K562 (cell line): Measurements from ENCODE around the gene POLR2L. TPM values are rescaled to one million over a fixed set of nuclear protein-coding genes. Genes with fewer than 3 reads are reported as not detected.
A peak's percentile ranks its signal among the peaks of the same experiment; 100 is the strongest.

Source experiments
- C11orf30 ChIP-seq: fragments of 450-650 bp; IDR thresholded peaks from 2 replicates; pipeline ENCODE4 v1.6.1; 2016; ENCODE audit warnings: low read depth, mild to moderate bottlenecking
- E2F6 ChIP-seq, 2 experiments: IDR thresholded peaks; 2 replicates each; pipeline ENCODE4 v1.6.1; 2011; ENCODE audit warnings: borderline replicate concordance in 1 of 2, control low read depth in 1 of 2, low read depth in 1 of 2, low read length in 1 of 2, mild to moderate bottlenecking in 1 of 2, mixed read lengths in 1 of 2, moderate library complexity in 1 of 2; ENCODE audit not compliant: insufficient read depth in 1 of 2, insufficient read length in 1 of 2, poor library complexity in 1 of 2, severe bottlenecking in 1 of 2; ENCODE audit errors: extremely low read depth in 1 of 2
- FOXP4 ChIP-seq: sonication (generic); formaldehyde crosslinking; IDR thresholded peaks from 2 replicates; pipeline ENCODE4 v1.8.0; 2022; ENCODE audit warnings: mild to moderate bottlenecking, missing genetic modification reagents, borderline replicate concordance
- GABPA ChIP-seq: fragments of 200-800 bp; sonication (Bioruptor generic); conservative IDR thresholded peaks from 2 replicates; pipeline ENCODE4 v1.6.1; 2016; ENCODE audit warnings: low read depth, missing genetic modification characterization, missing compliant biosample characterization
- KHSRP ChIP-seq: fragments of 450-650 bp; IDR thresholded peaks from 2 replicates; pipeline ENCODE4 v1.6.1; 2017
- LARP7 ChIP-seq: fragments of 450-650 bp; IDR thresholded peaks from 2 replicates; pipeline ENCODE4 v1.6.1; 2016
- MTA1 ChIP-seq: fragments of 450-650 bp; IDR thresholded peaks from 2 replicates; pipeline ENCODE4 v1.6.1; 2017; ENCODE audit warnings: borderline replicate concordance
- MTA2 ChIP-seq: fragments of 450-650 bp; IDR thresholded peaks from 2 replicates; pipeline ENCODE4 v1.6.1; 2016; ENCODE audit warnings: low read depth
- MTF1 ChIP-seq: fragments of 250-450 bp; sonication (Bioruptor Pico); IDR thresholded peaks from 2 replicates; pipeline ENCODE4 v1.9.0; 2021; ENCODE audit warnings: moderate library complexity, mild to moderate bottlenecking, inconsistent platforms, borderline replicate concordance
- MXD1 ChIP-seq: fragments of 250-450 bp; sonication (Bioruptor Pico); IDR thresholded peaks from 2 replicates; pipeline ENCODE4 v1.8.0; 2021; ENCODE audit warnings: borderline replicate concordance, mild to moderate bottlenecking, moderate library complexity; ENCODE audit not compliant: poor library complexity, severe bottlenecking
- NFXL1 ChIP-seq: fragments of 450-650 bp; formaldehyde crosslinking; IDR thresholded peaks from 2 replicates; pipeline ENCODE4 v1.4.0; 2021; ENCODE audit warnings: mild to moderate bottlenecking
- NFYB ChIP-seq: IDR thresholded peaks from 2 replicates; pipeline ENCODE4 v1.6.1; 2011; ENCODE audit warnings: mild to moderate bottlenecking, moderate library complexity; ENCODE audit not compliant: insufficient read length; ENCODE audit errors: extremely low read depth
- POLR3G ChIP-seq: IDR thresholded peaks from 2 replicates; pipeline ENCODE4 v1.6.1; 2011; ENCODE audit not compliant: insufficient read length, insufficient replicate concordance; ENCODE audit errors: extremely low read depth
- SAP30 ChIP-seq: fragments of 200-600 bp; sonication (generic); IDR thresholded peaks from 2 replicates; pipeline ENCODE4 v1.6.1; 2012; ENCODE audit warnings: borderline replicate concordance, low read depth, mild to moderate bottlenecking, moderate library complexity, low read length, control low read depth, inconsistent platforms; ENCODE audit not compliant: insufficient read depth, poor library complexity, severe bottlenecking
- SMC3 ChIP-seq: conservative IDR thresholded peaks from 2 replicates; pipeline ENCODE4 v1.6.1; 2011; ENCODE audit warnings: low read depth, low read length, improper control_type of control experiment; ENCODE audit not compliant: insufficient read depth
- TAF7 ChIP-seq: fragments of 450-650 bp; IDR thresholded peaks from 2 replicates; pipeline ENCODE4 v1.6.1; 2016; ENCODE audit warnings: missing genetic modification characterization, missing compliant biosample characterization
- ZC3H4 ChIP-seq: sonication (generic); formaldehyde crosslinking; IDR thresholded peaks from 2 replicates; pipeline ENCODE4 v1.9.0; 2021; ENCODE audit warnings: missing genetic modification reagents, borderline replicate concordance
- ZFP30 ChIP-seq: fragments of 250-450 bp; sonication (Bioruptor Pico); IDR thresholded peaks from 2 replicates; pipeline ENCODE4 v1.8.0; 2022; ENCODE audit warnings: moderate library complexity, mild to moderate bottlenecking, inconsistent platforms, borderline replicate concordance
- polyA plus RNA-seq, 8 experiments: library from polyadenylated mRNA; depleted of rRNA in 4 of 8; stranded (reverse) in 5 of 8; unstranded in 3 of 8; fragments of >200 nt; fragmentation: Nextera tagmentation in 2 of 8; fragmentation: Illumina TruSeq in 1 of 8; extraction: Ambion mirVana in 2 of 8; extraction: Trizol in 1 of 8; gene quantifications; 2 replicates each; pipeline versions ENCODE4 v1.2.1 to v1.2.3, GENCODE V29; 2011 to 2014; ENCODE audit warnings: inconsistent platforms in 1 of 8, missing spikeins in 1 of 8
- total RNA-seq, 7 experiments: library from RNA; depleted of rRNA in 6 of 7; stranded (reverse); fragments of >200 nt in 6 of 7; fragmentation: Illumina TruSeq in 2 of 7; extraction: Trizol in 2 of 7; gene quantifications; 2 replicates each; pipeline versions ENCODE4 v1.2.1 to v1.2.3, GENCODE V29; 2011 to 2021; ENCODE audit warnings: low replicate concordance in 1 of 7

Gene POLR2L
- total and polyA plus RNA-seq, 9 of the 15 experiments (the other 6 are each of a cell fraction or from before 2014, with no cell fraction given), result 38.3 to 688 (median 108) TPM

- TF ChIP-seq MXD1 (peak; percentile 73), TAF7 (tag) (peak; percentile 42; the same call in 1 of the 2 replicates), MTF1 (CRISPR knock-in tag) (no peak), MTA1 (peak; percentile 99), SMC3 (0 out of 2 replicates have a peak, but pooled peaks have one; percentile 6), SAP30 (peak; percentile 86), POLR3G (no peak), FOXP4 (CRISPR knock-in tag) (peak; percentile 87), C11orf30 (peak; percentile 95), NFXL1 (CRISPR knock-in tag) (no peak), ZC3H4 (CRISPR knock-in tag) (no peak; the same call in 1 of the 2 replicates), MTA2 (no peak), E2F6 (IDR thresholded peaks at IDR 0.05; ENCODE audit: borderline replicate concordance in 1 of 2, extremely low read depth in 1 of 2, insufficient read depth in 1 of 2, insufficient read length in 1 of 2, low read depth in 1 of 2, low read length in 1 of 2, poor library complexity in 1 of 2, severe bottlenecking in 1 of 2) (peak; percentile 77 to 89), NFYB (peak; percentile 91), KHSRP (peak; percentile 98), ZFP30 (CRISPR knock-in tag) (no peak), LARP7 (peak; percentile 80; the same call in 1 of the 2 replicates), GABPA (tag) (peak; percentile 99)
Measured at GRCh38 chr11:809287-810039, 32.9 kb downstream of the POLR2L start, which contains the start of gene RPLP2 (continued).
